ENCODE results near the gene CRELD1.
A peak's percentile ranks its signal among the peaks of the same experiment; 100 is the strongest.

Gene CRELD1

DNA sequence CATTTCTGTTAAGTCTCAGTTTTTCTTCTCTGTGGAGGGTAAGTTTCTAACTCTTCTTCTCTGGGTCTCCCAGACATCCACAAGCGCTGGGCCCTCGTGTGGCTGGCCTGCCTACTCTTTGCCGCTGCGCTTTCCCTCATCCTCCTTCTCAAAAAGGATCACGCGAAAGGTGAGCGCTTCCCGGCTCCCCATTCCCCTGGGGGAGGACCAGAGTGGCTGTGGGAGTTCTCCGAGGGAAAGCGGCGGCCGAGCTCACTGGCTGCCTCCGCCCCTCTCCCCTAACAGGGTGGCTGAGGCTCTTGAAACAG lies 1.1 kb upstream of the CRELD1 start:
- Histone ChIP-seq H3K27ac (ENCODE audit: low read length) (peak overlapping the region; percentile 80; the same call in 1 of the 2 replicates), H3K9me3 (replicated peaks; ENCODE audit: insufficient read depth, low read length) (no peaks in the 10 kb centered on the region), H3K9ac (ENCODE audit: low read length) (peak overlapping the region; percentile 81; the same call in 1 of the 2 replicates), H3K79me2 (ENCODE audit: low read length) (peaks cover 7% of the 10 kb centered on the region; the same call in 1 of the 2 replicates), H3K4me2 (ENCODE audit: low read depth, low read length) (peak overlapping the region; percentile 80), H2AFZ (ENCODE audit: low read length) (peak overlapping the region; percentile 80), H3K27me3 (replicated peaks; ENCODE audit: insufficient read depth, low read length) (no peaks in the 10 kb centered on the region), H3F3A (ENCODE audit: insufficient read depth, low read length) (peaks cover 5% of the 10 kb centered on the region; the same call in 1 of the 2 replicates), H4K20me1 (ENCODE audit: insufficient read depth, low read length) (no peaks in the 10 kb centered on the region), H3K36me3 (replicated peaks; ENCODE audit: insufficient read depth, low read length) (no peaks in the 10 kb centered on the region), H3K9me2 (replicated peaks; ENCODE audit: insufficient read depth, low read length) (no peaks in the 10 kb centered on the region), H3K4me1 (ENCODE audit: low read length) (peaks cover 5% of the 10 kb centered on the region; the same call in 1 of the 2 replicates), H3K4me3 (ENCODE audit: low read length) (peak overlapping the region; percentile 81)
- TF ChIP-seq EZH2phosphoT487 (IDR thresholded peaks at IDR 0.05; ENCODE audit: low read length) = no peak
- TF ChIP-seq EZH2 (optimal IDR thresholded peaks at IDR 0.05; ENCODE audit: low read depth, low read length) = no peak
- TF ChIP-seq, protein P1, sequence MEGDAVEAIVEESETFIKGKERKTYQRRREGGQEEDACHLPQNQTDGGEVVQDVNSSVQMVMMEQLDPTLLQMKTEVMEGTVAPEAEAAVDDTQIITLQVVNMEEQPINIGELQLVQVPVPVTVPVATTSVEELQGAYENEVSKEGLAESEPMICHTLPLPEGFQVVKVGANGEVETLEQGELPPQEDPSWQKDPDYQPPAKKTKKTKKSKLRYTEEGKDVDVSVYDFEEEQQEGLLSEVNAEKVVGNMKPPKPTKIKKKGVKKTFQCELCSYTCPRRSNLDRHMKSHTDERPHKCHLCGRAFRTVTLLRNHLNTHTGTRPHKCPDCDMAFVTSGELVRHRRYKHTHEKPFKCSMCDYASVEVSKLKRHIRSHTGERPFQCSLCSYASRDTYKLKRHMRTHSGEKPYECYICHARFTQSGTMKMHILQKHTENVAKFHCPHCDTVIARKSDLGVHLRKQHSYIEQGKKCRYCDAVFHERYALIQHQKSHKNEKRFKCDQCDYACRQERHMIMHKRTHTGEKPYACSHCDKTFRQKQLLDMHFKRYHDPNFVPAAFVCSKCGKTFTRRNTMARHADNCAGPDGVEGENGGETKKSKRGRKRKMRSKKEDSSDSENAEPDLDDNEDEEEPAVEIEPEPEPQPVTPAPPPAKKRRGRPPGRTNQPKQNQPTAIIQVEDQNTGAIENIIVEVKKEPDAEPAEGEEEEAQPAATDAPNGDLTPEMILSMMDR (IDR thresholded peaks at IDR 0.05; ENCODE audit: low read length) = no peak
- DNase-seq = no peak

DNA sequence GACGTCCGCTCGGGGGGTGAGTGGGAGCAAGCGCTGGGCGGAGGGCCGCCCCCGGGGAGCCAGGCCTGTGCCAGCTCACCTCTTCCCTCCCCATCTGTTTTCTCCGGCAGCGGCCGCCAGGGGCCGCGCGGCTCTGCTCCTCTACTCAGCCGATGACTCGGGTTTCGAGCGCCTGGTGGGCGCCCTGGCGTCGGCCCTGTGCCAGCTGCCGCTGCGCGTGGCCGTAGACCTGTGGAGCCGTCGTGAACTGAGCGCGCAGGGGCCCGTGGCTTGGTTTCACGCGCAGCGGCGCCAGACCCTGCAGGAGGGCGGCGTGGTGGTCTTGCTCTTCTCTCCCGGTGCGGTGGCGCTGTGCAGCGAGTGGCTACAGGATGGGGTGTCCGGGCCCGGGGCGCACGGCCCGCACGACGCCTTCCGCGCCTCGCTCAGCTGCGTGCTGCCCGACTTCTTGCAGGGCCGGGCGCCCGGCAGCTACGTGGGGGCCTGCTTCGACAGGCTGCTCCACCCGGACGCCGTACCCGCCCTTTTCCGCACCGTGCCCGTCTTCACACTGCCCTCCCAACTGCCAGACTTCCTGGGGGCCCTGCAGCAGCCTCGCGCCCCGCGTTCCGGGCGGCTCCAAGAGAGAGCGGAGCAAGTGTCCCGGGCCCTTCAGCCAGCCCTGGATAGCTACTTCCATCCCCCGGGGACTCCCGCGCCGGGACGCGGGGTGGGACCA lies 632 bp upstream of the CRELD1 start:
- Histone ChIP-seq H3K9ac (ENCODE audit: low read length) (peak overlapping the region; percentile 81), H4K20me1 (ENCODE audit: insufficient read depth, low read length) (no peaks in the 10 kb centered on the region), H3K9me3 (replicated peaks; ENCODE audit: insufficient read depth, low read length) (no peaks in the 10 kb centered on the region), H3K27me3 (replicated peaks; ENCODE audit: insufficient read depth, low read length) (no peaks in the 10 kb centered on the region), H3K9me2 (replicated peaks; ENCODE audit: insufficient read depth, low read length) (no peaks in the 10 kb centered on the region), H3K4me2 (ENCODE audit: low read depth, low read length) (peak overlapping the region; percentile 80), H3K36me3 (replicated peaks; ENCODE audit: insufficient read depth, low read length) (no peaks in the 10 kb centered on the region), H3K4me1 (ENCODE audit: low read length) (peaks cover 5% of the 10 kb centered on the region; the same call in 1 of the 2 replicates), H3K27ac (ENCODE audit: low read length) (peak overlapping the region; percentile 80), H3K79me2 (ENCODE audit: low read length) (peaks cover 7% of the 10 kb centered on the region; the same call in 1 of the 2 replicates), H3K4me3 (ENCODE audit: low read length) (peak overlapping the region; percentile 81), H3F3A (ENCODE audit: insufficient read depth, low read length) (peaks cover 5% of the 10 kb centered on the region; the same call in 1 of the 2 replicates), H2AFZ (ENCODE audit: low read length) (peak overlapping the region; percentile 80)
- DNase-seq = peak; percentile 83
- no peak for TF ChIP-seq EZH2phosphoT487 (IDR thresholded peaks at IDR 0.05; ENCODE audit: low read length)
- TF ChIP-seq EZH2 (optimal IDR thresholded peaks at IDR 0.05; ENCODE audit: low read depth, low read length) = no peak
- TF ChIP-seq, protein P1 (IDR thresholded peaks at IDR 0.05; ENCODE audit: low read length) = peak; percentile 76

DNA sequence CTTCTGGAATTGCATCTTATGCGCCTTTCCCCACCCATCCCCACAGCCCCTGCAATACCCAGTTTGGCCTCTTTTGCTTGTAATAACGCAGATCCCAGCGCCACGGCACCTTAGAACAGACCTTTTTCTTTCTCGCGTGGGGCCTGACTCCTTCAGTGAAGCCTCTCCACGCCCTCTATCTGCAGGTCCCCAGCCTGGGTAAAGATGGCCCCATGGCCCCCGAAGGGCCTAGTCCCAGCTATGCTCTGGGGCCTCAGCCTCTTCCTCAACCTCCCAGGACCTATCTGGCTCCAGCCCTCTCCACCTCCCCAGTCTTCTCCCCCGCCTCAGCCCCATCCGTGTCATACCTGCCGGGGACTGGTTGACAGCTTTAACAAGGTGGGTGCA lies 594 bp downstream of the CRELD1 start:
- Histone ChIP-seq H3K9me2 (replicated peaks; ENCODE audit: insufficient read depth, low read length) (no peaks in the 10 kb centered on the region), H2AFZ (ENCODE audit: low read length) (peak overlapping the region; percentile 80), H3F3A (ENCODE audit: insufficient read depth, low read length) (peaks cover 5% of the 10 kb centered on the region; the same call in 1 of the 2 replicates), H3K27me3 (replicated peaks; ENCODE audit: insufficient read depth, low read length) (no peaks in the 10 kb centered on the region), H3K4me1 (ENCODE audit: low read length) (peaks cover 5% of the 10 kb centered on the region; the same call in 1 of the 2 replicates), H3K4me2 (ENCODE audit: low read depth, low read length) (peak overlapping the region; percentile 80), H4K20me1 (ENCODE audit: insufficient read depth, low read length) (no peaks in the 10 kb centered on the region), H3K9me3 (replicated peaks; ENCODE audit: insufficient read depth, low read length) (no peaks in the 10 kb centered on the region), H3K79me2 (ENCODE audit: low read length) (peaks cover 7% of the 10 kb centered on the region; the same call in 1 of the 2 replicates), H3K27ac (ENCODE audit: low read length) (no peak overlapping the region), H3K36me3 (replicated peaks; ENCODE audit: insufficient read depth, low read length) (no peaks in the 10 kb centered on the region), H3K4me3 (ENCODE audit: low read length) (peak overlapping the region; percentile 81), H3K9ac (ENCODE audit: low read length) (peak overlapping the region; percentile 81)
- no peak for TF ChIP-seq EZH2phosphoT487 (IDR thresholded peaks at IDR 0.05; ENCODE audit: low read length)
- TF ChIP-seq, protein P1 (IDR thresholded peaks at IDR 0.05; ENCODE audit: low read length) = peak; percentile 30
- DNase-seq = no peak

Measured in MM.1S (cell line).